ENCODE data around the gene ZNF57. TPM values are rescaled to one million over a fixed set of nuclear protein-coding genes. Genes with fewer than 3 reads are reported as not detected.
A peak's percentile ranks its signal among the peaks of the same experiment; 100 is the strongest.
"Not testable (repeated sequence)": the region's sequence is repeated elsewhere in the genome, so short reads cannot be mapped to it uniquely, and the experiment has no call there.

Gene ZNF57
- total RNA-seq, 2 donors from 2014 or later = 2.2 to 2.9 TPM

GRCh38 chr19:2944775-2945574 is 44.2 kb downstream of the ZNF57 start, which contains the start of gene ZNF77:
TSS of gene ZNF77 (minus strand) at chr19:2944971. CDS start at chr19:2944840, 131 bp downstream.
- peak; percentile 99 for ATAC-seq
- DNase-seq = peak; percentile 99
- intact Hi-C loops (cut with DNase I) = loop anchor here in 1 of 2 donors (10.0 kb wide), 1 partner anchor 60 kb away; no protein-coding TSS in a partner anchor

- ATAC-seq (no peak), DNase-seq (no peak)
- intact Hi-C loops (cut with DNase I) = loop anchor here in 1 of 2 donors (10.0 kb wide), 1 partner anchor 61 kb away; no protein-coding TSS in a partner anchor
Observed at GRCh38 chr19:2945575-2946184, 45.0 kb downstream of the ZNF57 start.

DNA sequence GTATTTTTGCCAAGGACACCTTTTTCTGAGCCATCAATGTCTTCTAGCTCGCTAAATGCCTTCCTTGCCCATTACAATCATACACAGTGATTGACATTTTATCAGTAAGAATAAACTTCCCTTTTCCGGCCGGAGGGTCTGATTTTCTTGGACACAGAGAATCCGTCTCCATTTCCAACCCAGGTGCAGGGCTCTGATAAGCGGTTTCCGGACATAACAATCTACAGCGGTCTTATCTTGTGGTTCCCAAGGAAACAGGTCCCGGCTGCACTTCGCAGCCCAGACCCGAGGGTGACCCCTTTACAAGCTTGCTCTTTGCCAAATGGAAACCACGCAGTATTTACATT is 49.2 kb downstream of the ZNF57 start:
- ATAC-seq (peak; percentile 12 to 35), DNase-seq (peak; percentile 84)
- intact Hi-C loops (cut with DNase I) = loop anchor here (10.0 kb wide), 2 partner anchors 65 to 125 kb away; no protein-coding TSS in a partner anchor

DNA sequence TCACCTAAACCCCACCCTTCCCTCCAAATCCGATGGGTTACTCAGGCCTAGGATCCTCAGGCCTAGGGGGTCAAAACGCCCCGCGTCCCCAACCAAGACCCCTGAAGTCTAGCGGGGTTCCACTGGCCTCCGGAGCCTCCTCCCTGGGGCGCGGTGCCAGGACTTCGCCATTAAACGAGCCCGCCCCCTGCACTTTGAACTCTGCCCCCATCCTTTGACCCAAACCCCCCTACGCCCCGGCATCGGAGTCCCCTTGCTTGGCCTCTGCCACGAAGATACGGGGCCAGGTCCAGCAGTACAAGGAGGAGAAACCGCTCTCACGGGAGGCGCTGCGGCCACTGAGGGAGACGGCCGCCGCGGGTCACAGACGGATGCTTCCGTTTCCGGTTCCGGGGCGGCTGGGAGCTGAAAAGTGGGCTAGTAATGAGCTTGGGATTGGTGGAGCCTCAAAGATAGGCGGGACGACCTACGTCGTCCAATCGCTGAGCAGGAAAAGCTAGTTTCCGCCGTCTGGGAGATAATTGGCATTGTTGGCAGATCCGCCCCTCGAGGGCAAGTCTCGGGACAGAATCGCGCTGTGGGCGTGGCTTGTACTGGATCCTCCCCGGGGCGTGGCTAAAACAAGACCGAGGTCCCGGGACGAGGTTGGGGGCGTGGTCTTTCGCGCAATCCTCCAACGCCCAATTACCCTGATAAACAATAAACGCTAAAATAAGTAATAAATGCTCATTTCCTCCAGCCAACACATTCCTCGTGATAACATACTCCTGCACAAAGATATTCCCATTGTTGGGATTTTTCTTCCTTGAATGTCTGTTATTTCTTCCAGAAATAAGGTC is 49.8 kb downstream of the ZNF57 start:
- intact Hi-C loops (cut with DNase I) = loop anchor here in 1 of 2 donors (10.0 kb wide), 1 partner anchor 124 kb away; no protein-coding TSS in a partner anchor

DNA sequence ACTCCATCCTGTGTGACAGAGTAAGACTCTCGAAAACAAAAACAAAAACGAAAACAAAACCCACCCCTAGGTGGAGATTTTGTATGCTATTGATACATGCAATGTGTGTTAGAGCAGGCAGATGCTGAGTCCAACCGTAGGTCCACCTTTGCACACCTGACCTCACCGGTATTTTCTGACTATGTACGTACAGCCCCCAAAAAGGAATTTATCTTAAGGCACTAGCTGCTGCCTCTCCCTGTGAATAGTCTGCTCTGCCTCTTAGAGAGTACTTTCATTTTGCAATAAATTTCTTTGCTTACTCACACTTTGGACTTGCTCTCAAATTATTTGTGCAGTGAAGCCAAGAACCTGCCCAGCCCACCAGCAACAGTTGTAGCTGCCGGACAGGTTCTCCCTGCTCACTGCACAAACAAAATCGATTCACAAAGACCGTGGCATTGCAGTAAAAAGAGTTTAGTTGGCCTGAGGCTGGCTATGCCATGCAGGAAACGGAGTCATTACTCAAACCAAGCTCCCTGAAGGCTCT is 52.3 kb downstream of the ZNF57 start:
- intact Hi-C loops (cut with DNase I) = loop anchor here in 1 of 2 donors (10.0 kb wide), 1 partner anchor 122 kb away; no protein-coding TSS in a partner anchor
- no peak for ATAC-seq

More for the DNA sequence above, 49.8 kb downstream of the ZNF57 start:
- peak; percentile 100 for DNase-seq
- ATAC-seq = peak; percentile 98

DNA sequence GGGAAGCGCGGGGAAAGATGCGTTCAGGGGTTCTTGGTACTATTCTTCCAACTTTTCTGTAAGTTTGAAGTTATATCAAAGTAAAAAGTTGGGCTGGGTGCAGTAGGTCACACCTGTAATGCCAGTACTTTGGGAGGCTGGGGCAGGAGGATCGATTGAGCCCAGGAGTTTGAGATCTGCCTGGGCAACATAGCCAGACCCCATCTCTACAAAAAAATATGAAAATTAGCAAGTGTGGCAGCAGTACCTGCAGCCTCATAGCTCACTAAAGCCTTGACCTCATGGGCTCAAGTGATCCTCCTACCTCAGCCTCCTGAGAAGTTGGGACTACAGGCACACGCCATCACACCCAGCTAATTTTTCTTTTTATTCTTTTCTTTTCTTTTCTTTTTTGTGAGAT is 56.4 kb downstream of the ZNF57 start:
- no peak for DNase-seq
- intact Hi-C loops (cut with DNase I) = loop anchor here in 1 of 2 donors (10.0 kb wide), 1 partner anchor 118 kb away; no protein-coding TSS in a partner anchor
- ATAC-seq = no peak

More for the DNA sequence above, 52.3 kb downstream of the ZNF57 start:
- no peak for DNase-seq

DNA sequence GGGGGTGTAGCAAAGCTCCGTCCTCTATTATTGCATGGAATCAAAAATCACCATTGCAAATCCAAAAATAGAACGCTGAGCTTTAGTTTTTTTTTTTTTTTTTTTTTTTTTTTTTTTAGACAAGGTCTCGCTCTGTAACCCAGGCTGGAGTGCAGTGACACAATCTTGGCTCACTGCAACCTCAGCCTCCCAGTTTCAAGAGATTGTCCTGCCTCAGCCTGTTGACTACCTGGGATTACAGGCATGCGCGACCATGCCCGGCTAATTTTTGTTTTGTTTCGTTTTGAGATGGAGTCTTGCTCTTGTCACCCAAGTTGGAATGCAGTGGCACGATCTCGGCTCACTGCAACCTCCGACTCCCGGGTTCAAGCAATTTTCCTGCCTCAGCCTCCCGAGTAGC is 59.4 kb downstream of the ZNF57 start:
- no peak for ATAC-seq
- no peak for DNase-seq
- intact Hi-C loops (cut with DNase I) = loop anchor here in 1 of 2 donors (5.0 to 10.0 kb wide), 2 partner anchors 145 to 202 kb away; no protein-coding TSS in a partner anchor

- ATAC-seq = peak; percentile 75 to 94
- no peak for DNase-seq
- intact Hi-C loops (cut with DNase I) = loop anchor here (2.0 to 10.0 kb wide), 3 partner anchors 143 to 201 kb away; no protein-coding TSS in a partner anchor
Observed at GRCh38 chr19:2962018-2962670, 61.4 kb downstream of the ZNF57 start.

DNA sequence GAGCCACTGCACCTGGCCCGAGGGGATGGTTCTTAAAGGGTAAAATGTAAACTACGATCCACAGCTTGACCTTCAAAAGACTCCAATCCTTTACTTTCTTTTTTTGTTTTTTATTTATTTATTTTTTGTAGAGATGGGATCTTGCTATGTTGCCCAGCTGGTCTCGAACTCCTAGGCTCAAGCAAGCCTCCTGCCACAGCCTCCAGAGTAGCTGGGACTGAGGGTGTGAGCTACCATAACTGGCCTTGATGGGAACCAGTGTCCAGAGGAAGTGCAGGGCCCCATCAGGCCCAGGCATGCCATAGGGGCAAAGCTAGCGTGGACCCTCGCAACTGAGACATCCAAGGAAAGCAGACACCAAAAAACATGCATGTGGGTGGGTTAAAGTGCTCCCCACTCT is 62.4 kb downstream of the ZNF57 start:
- ATAC-seq (no peak), DNase-seq (no peak)
- intact Hi-C loops (cut with DNase I) = loop anchor here (2.0 to 10.0 kb wide), 3 partner anchors 142 to 200 kb away; no protein-coding TSS in a partner anchor

DNA sequence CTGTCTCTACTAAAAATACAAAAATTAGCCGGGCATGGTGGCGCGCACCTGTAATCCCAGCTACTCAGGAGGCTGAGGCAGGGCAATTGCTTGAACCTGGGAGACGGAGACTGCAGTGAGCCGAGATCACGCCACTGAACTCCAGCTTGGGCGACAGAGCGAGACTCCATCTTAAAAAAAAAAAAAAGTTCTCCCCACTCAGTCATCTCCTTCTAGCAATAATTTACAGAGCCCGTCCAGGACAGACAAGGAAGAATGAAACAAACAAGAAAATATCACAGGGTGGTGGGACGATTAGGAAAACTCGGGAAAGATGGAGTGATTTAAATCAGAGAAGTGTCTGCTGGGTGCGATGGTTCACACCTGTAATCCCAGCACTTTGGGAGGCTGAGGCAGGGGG is 62.9 kb downstream of the ZNF57 start:
- not testable (repeated sequence) for DNase-seq, ATAC-seq
- intact Hi-C loops (cut with DNase I) = loop anchor here (2.0 to 10.0 kb wide), 3 partner anchors 141 to 199 kb away; no protein-coding TSS in a partner anchor

DNA sequence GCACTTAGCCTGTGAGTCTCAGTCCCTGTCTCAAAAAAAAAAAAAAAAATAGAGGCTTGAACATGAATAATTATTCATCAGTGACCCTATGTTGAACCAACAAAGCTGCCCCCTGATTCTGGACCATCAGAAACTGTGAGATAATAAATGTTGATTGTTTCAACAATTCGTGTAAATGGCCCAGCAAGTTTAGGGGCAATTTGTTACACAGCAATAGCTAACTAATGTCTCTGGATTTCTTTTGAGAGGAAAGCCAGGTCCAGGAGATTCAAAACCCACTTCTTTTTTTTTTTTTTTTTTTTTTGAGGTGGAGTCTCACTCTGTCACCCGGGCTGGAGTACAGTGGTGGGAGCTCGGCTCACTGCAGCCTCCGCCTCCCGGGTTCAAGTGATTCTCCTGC is 64.1 kb downstream of the ZNF57 start:
- ATAC-seq (no peak), DNase-seq (no peak)
- intact Hi-C loops (cut with DNase I) = loop anchor here (5.0 to 10.0 kb wide), 3 partner anchors 140 to 197 kb away; no protein-coding TSS in a partner anchor

DNA sequence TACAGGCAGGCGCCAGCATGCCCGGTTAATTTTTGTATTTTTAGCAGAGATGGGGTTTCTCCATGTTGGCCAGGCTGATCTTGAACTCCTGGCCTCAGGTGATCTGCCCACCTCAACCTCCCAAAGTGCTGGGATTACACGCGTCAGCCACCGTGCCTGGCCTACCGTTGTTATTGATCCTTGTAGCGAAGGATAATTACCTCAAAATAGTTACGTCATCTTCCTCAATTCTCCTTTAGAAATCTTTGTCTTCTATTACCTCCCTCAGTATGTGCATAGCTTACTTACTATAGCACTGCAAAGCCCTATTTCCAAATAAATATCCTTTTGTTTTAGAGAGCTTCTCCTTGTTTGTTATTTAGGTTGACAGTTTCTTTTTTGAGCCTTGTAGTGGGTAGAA is 67.2 kb downstream of the ZNF57 start:
- intact Hi-C loops (cut with DNase I) = loop anchor here (5.0 to 10.0 kb wide), 2 partner anchors 137 to 139 kb away; no protein-coding TSS in a partner anchor

More for the DNA sequence above, 67.2 kb downstream of the ZNF57 start:
- DNase-seq = no peak
- no peak for ATAC-seq

Other genes with a start within 250 kb of the ZNF57 start
- gene GNG7, start 198.2 kb upstream of the ZNF57 start, total RNA-seq = 10 to 100 TPM; 19.8 to 45.9 TPM
- 100 to 1,000 TPM; 108 to 211 TPM for gene DIRAS1, start 179.6 kb upstream of the ZNF57 start, total RNA-seq
- 10 to 100 TPM; 21.9 to 25.5 TPM for gene SLC39A3, start 160.9 kb upstream of the ZNF57 start, total RNA-seq
- 10 to 100 TPM; 52.5 to 88.1 TPM for gene SGTA, start 117.7 kb upstream of the ZNF57 start, total RNA-seq
- gene THOP1, start 115.4 kb upstream of the ZNF57 start, total RNA-seq = 10 to 100 TPM; 48.4 to 74.5 TPM
- gene ZNF554, start 81.1 kb upstream of the ZNF57 start, total RNA-seq = 1 to 10 TPM; 4.1 to 4.8 TPM
- gene ZNF555, start 59.5 kb upstream of the ZNF57 start, total RNA-seq = 10 to 100 TPM in 1 of 2 donors, 1 to 10 TPM in 1; 6.7 to 10.7 TPM
- not detected for gene ZNF556, start 33.6 kb upstream of the ZNF57 start, total RNA-seq
- 1 to 10 TPM; 2.7 to 3.5 TPM for gene ZNF77, start 44.0 kb downstream of the ZNF57 start, total RNA-seq
- 1 to 10 TPM in 1 of 2 donors, under 1 TPM in 1; 0.65 to 1.9 TPM for gene TLE6, start 76.6 kb downstream of the ZNF57 start, total RNA-seq
- gene TLE2, start 128.4 kb downstream of the ZNF57 start, total RNA-seq = 10 to 100 TPM; 61.0 to 66.7 TPM
- gene TLE5, start 161.6 kb downstream of the ZNF57 start, total RNA-seq = 100 to 1,000 TPM; 698 to 715 TPM
- 10 to 100 TPM; 55.1 to 64.3 TPM for gene GNA11, start 193.4 kb downstream of the ZNF57 start, total RNA-seq
- 1 to 10 TPM; 4.3 to 6.1 TPM for gene GNA15, start 235.1 kb downstream of the ZNF57 start, total RNA-seq

Measured in left cardiac atrium (tissue), 4 donors.